Activated T-cell treated with anti-CD3 and anti-CD28 coated beads, Interleukin-2, amount 50 U/mL, for 72 hours (primary cell): Measurements from ENCODE around the gene RTP3. TPM values are rescaled to one million over a fixed set of nuclear protein-coding genes. Genes with fewer than 3 reads are reported as not detected.
"Not testable (repeated sequence)": the region's sequence is repeated elsewhere in the genome, so short reads cannot be mapped to it uniquely, and the experiment has no call there.

Experiments used
- ATAC-seq, 2 donors: fragments of 150-1000 bp; cut with Tn5 transposase; replicated peaks in 1 of 2; 2 replicates each; pipeline ENCODE4 v1.10.0; 2021; ENCODE audit warnings: moderate library complexity in 2 of 2, mild to moderate bottlenecking in 1 of 2
- DNase-seq, 2 donors: peaks; one replicate each; pipeline ENCODE4 v3.0.0; 2021 to 2022; ENCODE audit warnings: mixed read lengths in 1 of 2
- H3K27ac Mint-ChIP-seq: one replicate; pipeline ENCODE4 v1.8.0; 2022; ENCODE audit warnings: mild to moderate bottlenecking, moderate library complexity, mixed read lengths
- H3K27me3 Mint-ChIP-seq: one replicate; pipeline ENCODE4 v1.8.0; 2022; ENCODE audit warnings: low read depth, mixed read lengths
- H3K36me3 Mint-ChIP-seq, 2 donors: one replicate each; pipeline ENCODE4 v1.8.0; 2022; ENCODE audit warnings: mixed read lengths in 2 of 2, mild to moderate bottlenecking in 1 of 2; ENCODE audit not compliant: insufficient read depth in 2 of 2
- H3K4me1 Mint-ChIP-seq: one replicate; pipeline ENCODE4 v1.8.0; 2022; ENCODE audit warnings: low read depth, mixed read lengths
- H3K4me3 Mint-ChIP-seq, 2 donors: one replicate each; pipeline ENCODE4 v1.8.0; 2022; ENCODE audit warnings: mild to moderate bottlenecking in 2 of 2, mixed read lengths in 2 of 2, moderate library complexity in 2 of 2
- H3K9me3 Mint-ChIP-seq, 2 donors: one replicate each; pipeline ENCODE4 v1.8.0; 2022; ENCODE audit warnings: mixed read lengths in 2 of 2
- total RNA-seq, 2 donors: library from RNA; stranded (reverse); gene quantifications; one replicate each; pipeline ENCODE4 v1.2.3, GENCODE V29; 2022

RTP3 gene
- total RNA-seq, 2 donors from 2014 or later = not detected

- DNase-seq (no peak), ATAC-seq (no peak)
- Mint-ChIP-seq H3K4me3 (no peak overlapping the region), H3K27me3 (no peaks in the 10 kb centered on the region), H3K4me1 (peaks cover 9% of the 10 kb centered on the region), H3K36me3 (no peaks in the 10 kb centered on the region), H3K9me3 (no peaks in the 10 kb centered on the region), H3K27ac (no peak overlapping the region)
These were observed 7.9 kb upstream of the RTP3 start for GRCh38 chr3:46489875-46490274.

GRCh38 chr3:46490338-46491084 lies 7.3 kb upstream of the RTP3 start:
- no peak overlapping the region for H3K27ac Mint-ChIP-seq
- ATAC-seq = no peak
- no peak overlapping the region for H3K4me3 Mint-ChIP-seq

GRCh38 chr3:46491089-46492070 lies 6.4 kb upstream of the RTP3 start:
- DNase-seq = no peak
- ATAC-seq = no peak
- H3K4me3 Mint-ChIP-seq = no peak overlapping the region
- H3K9me3 Mint-ChIP-seq = no peaks in the 10 kb centered on the region
- H3K27me3 Mint-ChIP-seq = no peaks in the 10 kb centered on the region
- peaks cover 9% of the 10 kb centered on the region for H3K4me1 Mint-ChIP-seq
- no peaks in the 10 kb centered on the region for H3K36me3 Mint-ChIP-seq
- H3K27ac Mint-ChIP-seq = no peak overlapping the region

More at GRCh38 chr3:46490338-46491084, 7.3 kb upstream of the RTP3 start:
- Mint-ChIP-seq H3K4me1 (peaks cover 9% of the 10 kb centered on the region), H3K9me3 (no peaks in the 10 kb centered on the region), H3K27me3 (no peaks in the 10 kb centered on the region), H3K36me3 (no peaks in the 10 kb centered on the region)
- DNase-seq = no peak

- no peaks in the 10 kb centered on the region for H3K36me3 Mint-ChIP-seq
- peaks cover 9% of the 10 kb centered on the region for H3K4me1 Mint-ChIP-seq
- ATAC-seq (no peak), DNase-seq (no peak)
- no peak overlapping the region for H3K27ac Mint-ChIP-seq
- no peaks in the 10 kb centered on the region for H3K9me3 Mint-ChIP-seq
- H3K4me3 Mint-ChIP-seq = no peak overlapping the region
- no peaks in the 10 kb centered on the region for H3K27me3 Mint-ChIP-seq
These were observed 4.8 kb upstream of the RTP3 start for GRCh38 chr3:46492890-46493547.

GRCh38 chr3:46494491-46494890 lies 3.3 kb upstream of the RTP3 start:
- H3K9me3 Mint-ChIP-seq, H3K36me3 Mint-ChIP-seq, H3K27me3 Mint-ChIP-seq, ATAC-seq, H3K4me1 Mint-ChIP-seq, DNase-seq, H3K27ac Mint-ChIP-seq, H3K4me3 Mint-ChIP-seq: not testable (repeated sequence)

- DNase-seq = no peak
- Mint-ChIP-seq H3K4me3 (no peak overlapping the region), H3K9me3 (no peaks in the 10 kb centered on the region), H3K27ac (no peak overlapping the region), H3K27me3 (no peaks in the 10 kb centered on the region), H3K4me1 (peaks cover 5% of the 10 kb centered on the region), H3K36me3 (no peaks in the 10 kb centered on the region)
- no peak for ATAC-seq
These were observed 1.8 kb upstream of the RTP3 start for GRCh38 chr3:46495901-46496456.

GRCh38 chr3:46496746-46497555 lies 825 bp upstream of the RTP3 start:
- H3K4me1 Mint-ChIP-seq = peaks cover 6% of the 10 kb centered on the region
- DNase-seq = peak; percentile 23 to 35
- no peaks in the 10 kb centered on the region for H3K36me3 Mint-ChIP-seq
- H3K4me3 Mint-ChIP-seq = no peak overlapping the region
- H3K27me3 Mint-ChIP-seq = no peaks in the 10 kb centered on the region
- no peak for ATAC-seq
- H3K9me3 Mint-ChIP-seq = no peaks in the 10 kb centered on the region
- no peak overlapping the region for H3K27ac Mint-ChIP-seq

GRCh38 chr3:46498916-46499519 lies 1.2 kb downstream of the RTP3 start:
- no peaks in the 10 kb centered on the region for H3K36me3 Mint-ChIP-seq
- DNase-seq (no peak), ATAC-seq (no peak)
- peaks cover 21% of the 10 kb centered on the region for H3K4me1 Mint-ChIP-seq
- no peaks in the 10 kb centered on the region for H3K27me3 Mint-ChIP-seq
- H3K27ac Mint-ChIP-seq = no peak overlapping the region
- H3K9me3 Mint-ChIP-seq = no peaks in the 10 kb centered on the region
- no peak overlapping the region for H3K4me3 Mint-ChIP-seq

- Mint-ChIP-seq H3K27ac (no peak overlapping the region), H3K4me1 (peaks cover 33% of the 10 kb centered on the region), H3K27me3 (no peaks in the 10 kb centered on the region), H3K4me3 (no peak overlapping the region), H3K36me3 (peaks cover 0 to 2% of the 10 kb centered on the region in 2 donors), H3K9me3 (peaks cover 0 to 2% of the 10 kb centered on the region in 2 donors)
- ATAC-seq (no peak), DNase-seq (no peak)
These were observed 3.2 kb downstream of the RTP3 start for GRCh38 chr3:46500656-46501635.

GRCh38 chr3:46501702-46502101 lies 3.9 kb downstream of the RTP3 start:
- H3K4me1 Mint-ChIP-seq = peaks cover 33% of the 10 kb centered on the region
- ATAC-seq = no peak
- H3K9me3 Mint-ChIP-seq = peaks cover 0 to 2% of the 10 kb centered on the region in 2 donors
- H3K36me3 Mint-ChIP-seq = peaks cover 0 to 2% of the 10 kb centered on the region in 2 donors
- H3K4me3 Mint-ChIP-seq = no peak overlapping the region
- DNase-seq = no peak
- no peak overlapping the region for H3K27ac Mint-ChIP-seq
- H3K27me3 Mint-ChIP-seq = no peaks in the 10 kb centered on the region

GRCh38 chr3:46503200-46503874 lies 5.6 kb downstream of the RTP3 start:
- no peak for ATAC-seq
- no peak for DNase-seq
- H3K27ac Mint-ChIP-seq = no peak overlapping the region
- no peak overlapping the region for H3K4me3 Mint-ChIP-seq
- peaks cover 33% of the 10 kb centered on the region for H3K4me1 Mint-ChIP-seq
- peaks cover 0 to 2% of the 10 kb centered on the region in 2 donors for H3K9me3 Mint-ChIP-seq
- H3K36me3 Mint-ChIP-seq = peaks cover 0 to 2% of the 10 kb centered on the region in 2 donors
- no peaks in the 10 kb centered on the region for H3K27me3 Mint-ChIP-seq
